ENCODE data around the gene TMEM117.

Gene TMEM117

DNA sequence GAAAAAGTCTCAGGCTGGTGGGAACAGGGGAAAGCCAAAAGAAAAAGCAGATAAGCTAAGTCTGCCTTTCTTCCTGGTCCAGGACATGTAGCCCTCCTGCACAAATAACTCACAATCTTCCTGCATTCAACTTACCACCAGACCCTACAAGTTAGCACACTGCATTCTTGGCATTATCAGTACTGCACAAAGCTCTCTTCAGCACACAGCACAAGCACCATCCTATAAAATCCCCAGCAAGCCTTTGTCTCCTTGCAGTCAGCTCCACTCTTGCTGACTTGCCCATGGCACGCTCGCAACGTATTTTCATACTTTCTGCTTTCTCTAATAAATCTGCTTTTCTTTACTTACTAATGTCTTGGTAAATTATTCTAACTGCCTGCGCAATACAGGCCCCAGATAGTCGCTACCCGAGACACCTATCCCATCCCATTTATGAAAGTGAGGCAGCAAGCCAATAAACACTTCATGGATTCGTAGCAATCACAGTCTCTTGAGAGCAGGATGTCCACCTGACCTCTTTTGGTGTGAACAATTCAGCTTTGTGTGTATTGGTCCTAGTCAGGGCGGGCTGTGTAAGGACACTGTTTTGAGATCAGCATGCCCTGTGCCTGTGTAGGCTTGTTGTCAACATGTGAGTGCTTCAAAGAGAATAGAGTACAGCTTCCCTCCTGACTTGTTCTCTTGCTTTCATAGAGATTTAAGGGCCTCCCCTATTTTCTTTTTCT is 49.0 kb downstream of the TMEM117 start:
- Histone ChIP-seq H3K36me3 (ENCODE audit: control insufficient read depth, insufficient read depth, low read length) (no peaks in the 10 kb centered on the region), H3K27me3 (ENCODE audit: control insufficient read depth, insufficient read depth, low read length) (no peaks in the 10 kb centered on the region), H3K27ac (ENCODE audit: low read depth, low read length) (no peak overlapping the region), H3K4me3 (ENCODE audit: low read depth, low read length) (no peak overlapping the region), H3K4me1 (ENCODE audit: control insufficient read depth, insufficient read depth, low read length) (peaks cover 5% of the 10 kb centered on the region), H3K9ac (ENCODE audit: low read length) (no peak overlapping the region), H3K9me3 (ENCODE audit: control insufficient read depth, insufficient read depth, low read depth, low read length) (no peaks in the 10 kb centered on the region)

DNA sequence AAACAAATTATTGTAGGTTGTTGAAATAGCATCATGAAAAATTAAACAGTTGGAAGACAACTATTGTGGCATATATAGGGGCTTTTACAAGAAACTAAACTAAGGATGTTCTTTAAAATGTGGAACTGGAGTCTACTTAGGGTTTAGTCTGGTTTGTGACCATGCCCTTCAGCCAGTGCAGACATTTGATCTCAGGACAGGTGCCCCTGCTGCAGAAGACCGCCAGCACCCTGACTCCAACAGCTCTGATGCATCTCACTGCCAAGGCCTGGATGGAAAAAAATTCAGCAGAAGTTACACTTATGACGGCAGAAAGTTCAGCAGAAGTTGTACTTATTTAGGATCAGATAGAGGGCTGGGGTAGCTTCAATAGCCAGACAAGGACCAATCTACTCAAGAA is 51.5 kb downstream of the TMEM117 start:
- Histone ChIP-seq H3K4me3 (ENCODE audit: low read depth, low read length) (no peak overlapping the region), H3K9ac (ENCODE audit: low read length) (no peak overlapping the region), H3K27ac (ENCODE audit: low read depth, low read length) (no peak overlapping the region), H3K36me3 (ENCODE audit: control insufficient read depth, insufficient read depth, low read length) (no peaks in the 10 kb centered on the region), H3K9me3 (ENCODE audit: control insufficient read depth, insufficient read depth, low read depth, low read length) (0 out of 2 replicates have a peak, but pooled peaks cover 5% of the 10 kb centered on the region), H3K27me3 (ENCODE audit: control insufficient read depth, insufficient read depth, low read length) (no peaks in the 10 kb centered on the region), H3K4me1 (ENCODE audit: control insufficient read depth, insufficient read depth, low read length) (peaks cover 5% of the 10 kb centered on the region)

DNA sequence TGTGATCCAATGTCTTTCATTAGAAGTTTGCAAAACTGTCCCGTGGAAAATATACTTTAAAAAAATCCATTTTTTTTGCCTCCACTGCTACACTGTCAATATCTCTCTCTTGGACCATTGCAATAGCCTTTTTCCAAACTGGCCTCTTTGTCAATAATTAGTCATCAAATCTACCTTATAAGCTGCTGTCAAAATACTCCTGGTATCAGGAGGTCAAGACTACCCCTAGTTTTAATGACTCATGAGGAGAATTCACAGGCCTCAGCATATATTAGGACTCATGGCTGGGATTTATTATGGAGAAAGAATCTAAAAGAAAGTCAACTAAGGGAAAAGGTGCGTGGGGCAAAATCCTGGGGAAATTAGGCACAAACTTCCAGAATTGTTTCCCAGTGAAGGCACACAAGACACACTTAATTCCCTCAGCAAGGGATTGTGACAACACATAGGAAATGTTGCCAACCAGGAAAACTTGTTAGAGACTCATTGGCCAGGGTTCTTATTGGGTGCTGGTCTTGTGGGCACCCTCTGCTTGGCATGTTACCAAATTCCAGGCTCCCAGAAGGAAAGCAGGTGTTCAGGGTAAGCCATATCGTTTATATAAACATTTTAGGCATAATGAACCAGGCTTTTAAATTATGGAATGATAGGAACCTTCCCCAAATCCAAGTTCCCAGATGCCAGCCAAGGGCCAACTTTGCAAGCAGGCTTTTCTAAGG is 56.1 kb downstream of the TMEM117 start:
- Histone ChIP-seq H3K9ac (ENCODE audit: low read length) (no peak overlapping the region), H3K9me3 (ENCODE audit: control insufficient read depth, insufficient read depth, low read depth, low read length) (0 out of 2 replicates have a peak, but pooled peaks cover 5% of the 10 kb centered on the region), H3K27ac (ENCODE audit: low read depth, low read length) (no peak overlapping the region), H3K4me1 (ENCODE audit: control insufficient read depth, insufficient read depth, low read length) (no peaks in the 10 kb centered on the region), H3K4me3 (ENCODE audit: low read depth, low read length) (no peak overlapping the region), H3K36me3 (ENCODE audit: control insufficient read depth, insufficient read depth, low read length) (no peaks in the 10 kb centered on the region), H3K27me3 (ENCODE audit: control insufficient read depth, insufficient read depth, low read length) (no peaks in the 10 kb centered on the region)

DNA sequence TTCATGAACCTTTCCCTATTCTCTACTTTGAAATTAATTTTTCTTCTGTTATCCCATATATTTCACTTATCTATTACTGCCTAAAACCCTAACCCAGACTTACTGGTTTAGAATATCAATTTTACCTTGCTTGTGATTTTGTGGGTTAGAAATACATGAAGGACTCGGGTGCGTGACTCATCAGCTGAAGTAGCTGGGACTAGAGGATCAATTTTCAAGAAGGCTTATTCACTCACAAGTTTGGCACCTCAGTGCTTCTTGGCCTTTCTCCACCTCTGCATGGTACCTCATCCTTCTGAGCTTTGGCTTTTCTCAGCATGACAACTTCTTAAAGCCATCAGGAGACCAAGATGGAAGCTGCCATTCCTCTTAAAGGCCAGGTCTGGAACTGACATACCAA is 57.8 kb downstream of the TMEM117 start:
- Histone ChIP-seq H3K27me3 (ENCODE audit: control insufficient read depth, insufficient read depth, low read length) (no peaks in the 10 kb centered on the region), H3K36me3 (ENCODE audit: control insufficient read depth, insufficient read depth, low read length) (no peaks in the 10 kb centered on the region), H3K4me1 (ENCODE audit: control insufficient read depth, insufficient read depth, low read length) (no peaks in the 10 kb centered on the region), H3K4me3 (ENCODE audit: low read depth, low read length) (no peak overlapping the region), H3K9ac (ENCODE audit: low read length) (no peak overlapping the region), H3K27ac (ENCODE audit: low read depth, low read length) (no peak overlapping the region), H3K9me3 (ENCODE audit: control insufficient read depth, insufficient read depth, low read depth, low read length) (0 out of 2 replicates have a peak, but pooled peaks cover 5% of the 10 kb centered on the region)

DNA sequence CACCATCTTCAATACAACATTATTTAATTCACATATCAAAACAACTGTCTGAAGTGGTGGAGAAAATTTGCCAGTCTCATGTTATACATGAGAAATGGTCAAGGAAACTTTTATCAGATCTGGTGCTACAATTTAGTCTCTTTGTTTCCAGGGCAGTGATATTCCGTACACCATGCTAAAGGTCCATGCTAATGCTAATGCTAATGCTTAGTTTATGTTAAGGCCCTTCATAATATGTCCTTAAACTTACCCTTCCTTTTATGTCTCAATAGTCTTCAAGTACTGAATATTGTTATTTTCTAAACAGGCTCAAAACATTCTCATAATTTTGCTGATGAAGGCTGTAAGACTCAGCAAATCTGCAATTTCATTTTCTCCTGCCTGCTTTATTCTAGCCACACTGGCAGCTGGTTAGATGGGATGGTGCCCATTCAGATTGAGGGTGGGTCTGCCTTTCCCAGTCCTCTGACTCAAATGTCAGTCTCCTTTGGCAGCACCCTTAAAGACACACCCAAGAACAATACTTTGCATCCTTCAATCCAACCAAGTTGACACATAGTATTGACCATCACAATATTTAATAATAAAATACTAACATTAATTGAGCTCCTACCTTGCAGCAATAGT is 59.8 kb downstream of the TMEM117 start:
- Histone ChIP-seq H3K27ac (ENCODE audit: low read depth, low read length) (no peak overlapping the region), H3K9me3 (ENCODE audit: control insufficient read depth, insufficient read depth, low read depth, low read length) (0 out of 2 replicates have a peak, but pooled peaks cover 5% of the 10 kb centered on the region), H3K36me3 (ENCODE audit: control insufficient read depth, insufficient read depth, low read length) (no peaks in the 10 kb centered on the region), H3K27me3 (ENCODE audit: control insufficient read depth, insufficient read depth, low read length) (no peaks in the 10 kb centered on the region), H3K4me3 (ENCODE audit: low read depth, low read length) (no peak overlapping the region), H3K4me1 (ENCODE audit: control insufficient read depth, insufficient read depth, low read length) (peaks cover 11% of the 10 kb centered on the region; the same call in 1 of the 2 replicates), H3K9ac (ENCODE audit: low read length) (no peak overlapping the region)

DNA sequence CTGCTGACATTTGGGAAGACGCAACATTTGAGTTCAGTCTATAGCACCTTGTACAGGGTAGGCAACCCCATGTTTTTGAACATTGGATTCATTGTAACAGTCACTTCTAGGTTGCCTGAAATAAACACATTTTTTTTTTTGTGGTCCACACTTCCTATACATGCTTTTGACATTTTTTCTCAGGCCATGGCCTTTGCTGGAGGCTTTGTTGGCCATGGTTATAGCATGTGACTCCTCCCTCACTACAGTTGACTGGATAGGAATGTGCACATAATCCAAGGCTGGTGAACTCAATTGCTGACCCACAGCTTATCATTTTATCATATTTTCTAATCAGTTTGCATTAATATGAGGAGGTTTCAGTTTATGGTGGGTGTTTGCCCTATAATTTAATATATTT is 60.6 kb downstream of the TMEM117 start:
- Histone ChIP-seq H3K27me3 (ENCODE audit: control insufficient read depth, insufficient read depth, low read length) (no peaks in the 10 kb centered on the region), H3K4me3 (ENCODE audit: low read depth, low read length) (no peak overlapping the region), H3K9ac (ENCODE audit: low read length) (no peak overlapping the region), H3K9me3 (ENCODE audit: control insufficient read depth, insufficient read depth, low read depth, low read length) (0 out of 2 replicates have a peak, but pooled peaks cover 5% of the 10 kb centered on the region), H3K4me1 (ENCODE audit: control insufficient read depth, insufficient read depth, low read length) (peaks cover 11% of the 10 kb centered on the region; the same call in 1 of the 2 replicates), H3K36me3 (ENCODE audit: control insufficient read depth, insufficient read depth, low read length) (no peaks in the 10 kb centered on the region), H3K27ac (ENCODE audit: low read depth, low read length) (no peak overlapping the region)

DNA sequence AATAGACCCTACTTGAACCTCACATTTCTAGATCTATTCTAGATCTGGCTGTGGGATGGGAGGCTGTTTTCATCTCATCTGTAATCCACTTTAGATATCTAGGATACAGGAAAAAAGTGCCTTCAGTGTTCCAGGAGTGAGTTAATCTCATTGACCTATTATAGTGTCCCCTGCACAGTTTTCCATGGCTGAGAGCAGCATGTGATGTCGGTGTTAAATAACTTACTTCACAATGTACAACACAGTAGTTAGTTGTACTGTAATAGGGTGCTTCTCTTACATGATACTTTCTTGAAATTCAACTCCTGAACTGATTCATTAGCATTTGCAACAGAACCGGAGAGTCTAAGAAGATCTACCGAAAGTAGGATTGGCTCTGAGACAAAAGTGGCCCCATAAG is 62.6 kb downstream of the TMEM117 start:
- Histone ChIP-seq H3K4me1 (ENCODE audit: control insufficient read depth, insufficient read depth, low read length) (peaks cover 11% of the 10 kb centered on the region; the same call in 1 of the 2 replicates), H3K27ac (ENCODE audit: low read depth, low read length) (no peak overlapping the region), H3K4me3 (ENCODE audit: low read depth, low read length) (no peak overlapping the region), H3K9ac (ENCODE audit: low read length) (no peak overlapping the region), H3K36me3 (ENCODE audit: control insufficient read depth, insufficient read depth, low read length) (no peaks in the 10 kb centered on the region), H3K27me3 (ENCODE audit: control insufficient read depth, insufficient read depth, low read length) (no peaks in the 10 kb centered on the region), H3K9me3 (ENCODE audit: control insufficient read depth, insufficient read depth, low read depth, low read length) (no peaks in the 10 kb centered on the region)

DNA sequence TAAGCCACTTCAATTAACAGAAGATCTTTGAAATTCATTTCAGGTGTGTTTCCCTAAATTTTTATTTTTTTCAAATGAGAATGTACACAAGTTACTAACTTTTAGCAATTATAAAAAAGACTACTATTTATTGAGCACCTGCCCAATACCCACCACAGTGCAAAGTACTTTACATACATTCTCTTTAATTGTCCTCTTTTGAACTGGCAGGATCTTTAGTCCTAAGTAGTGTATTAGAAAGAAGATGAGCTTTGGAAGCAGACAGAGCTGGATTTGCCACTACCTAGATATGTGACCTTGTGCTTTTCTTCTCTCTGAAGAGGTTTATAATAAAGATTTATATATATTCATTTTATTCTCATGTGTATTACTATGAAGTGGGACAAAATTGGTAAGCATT is 63.7 kb downstream of the TMEM117 start:
- H3K4me3 ChIP-seq (ENCODE audit: low read depth, low read length): no peak overlapping the region
- peaks cover 11% of the 10 kb centered on the region; the same call in 1 of the 2 replicates for H3K4me1 ChIP-seq (ENCODE audit: control insufficient read depth, insufficient read depth, low read length)
- no peak overlapping the region; the same call in 1 of the 2 replicates for H3K27ac ChIP-seq (ENCODE audit: low read depth, low read length)
- no peaks in the 10 kb centered on the region for H3K27me3 ChIP-seq (ENCODE audit: control insufficient read depth, insufficient read depth, low read length)
- H3K36me3 ChIP-seq (ENCODE audit: control insufficient read depth, insufficient read depth, low read length): no peaks in the 10 kb centered on the region
- H3K9ac ChIP-seq (ENCODE audit: low read length): no peak overlapping the region
- 0 out of 2 replicates have a peak, but pooled peaks cover under 1% of the 10 kb centered on the region for H3K9me3 ChIP-seq (ENCODE audit: control insufficient read depth, insufficient read depth, low read depth, low read length)

DNA sequence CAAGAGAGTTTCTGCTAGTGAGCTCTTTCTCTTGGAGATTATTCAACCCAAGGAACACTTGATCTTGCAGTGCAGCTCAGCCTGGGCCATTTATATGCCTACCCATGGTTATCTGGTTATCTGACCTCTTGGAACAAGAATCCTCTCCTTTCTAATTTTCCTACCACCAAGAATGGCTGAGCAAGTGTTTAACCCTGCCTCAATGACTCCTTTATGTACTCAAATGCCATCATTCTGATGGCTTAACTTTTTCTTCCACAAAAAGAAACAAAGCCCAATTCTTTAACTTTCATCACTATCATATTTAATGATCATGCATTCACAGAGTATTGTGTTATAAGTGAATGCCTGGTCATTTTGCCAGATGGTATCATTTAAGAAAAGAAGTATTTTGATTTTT is 67.8 kb downstream of the TMEM117 start:
- Histone ChIP-seq H3K4me1 (ENCODE audit: control insufficient read depth, insufficient read depth, low read length) (peaks cover 11% of the 10 kb centered on the region; the same call in 1 of the 2 replicates), H3K4me3 (ENCODE audit: low read depth, low read length) (no peak overlapping the region), H3K36me3 (ENCODE audit: control insufficient read depth, insufficient read depth, low read length) (no peaks in the 10 kb centered on the region), H3K9me3 (ENCODE audit: control insufficient read depth, insufficient read depth, low read depth, low read length) (peaks cover 6% of the 10 kb centered on the region; the same call in 1 of the 2 replicates), H3K27ac (ENCODE audit: low read depth, low read length) (no peak overlapping the region), H3K27me3 (ENCODE audit: control insufficient read depth, insufficient read depth, low read length) (no peaks in the 10 kb centered on the region), H3K9ac (ENCODE audit: low read length) (no peak overlapping the region)

DNA sequence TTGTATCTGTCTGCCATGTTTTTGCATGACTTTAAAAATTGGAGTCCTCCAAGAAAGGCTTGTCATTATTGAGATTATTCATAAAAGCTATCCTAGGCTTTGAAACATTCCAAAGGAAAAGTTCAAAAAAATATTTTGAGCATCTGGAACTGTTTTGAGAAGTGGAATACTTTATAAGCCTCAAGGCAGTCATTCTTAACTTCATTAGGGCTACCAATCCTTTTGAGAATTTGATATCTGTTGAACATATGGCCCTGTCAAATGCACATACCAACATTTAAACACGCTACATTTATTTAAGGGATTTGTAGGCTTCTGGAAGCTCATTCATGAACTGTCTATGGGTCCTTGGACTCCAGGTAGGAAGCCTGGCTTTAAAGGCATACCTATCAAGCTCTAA is 77.0 kb downstream of the TMEM117 start:
- Histone ChIP-seq H3K9ac (ENCODE audit: low read length) (no peak overlapping the region), H3K4me1 (ENCODE audit: control insufficient read depth, insufficient read depth, low read length) (peaks cover 8% of the 10 kb centered on the region; the same call in 1 of the 2 replicates), H3K4me3 (ENCODE audit: low read depth, low read length) (no peak overlapping the region), H3K27me3 (ENCODE audit: control insufficient read depth, insufficient read depth, low read length) (no peaks in the 10 kb centered on the region), H3K27ac (ENCODE audit: low read depth, low read length) (no peak overlapping the region), H3K9me3 (ENCODE audit: control insufficient read depth, insufficient read depth, low read depth, low read length) (no peaks in the 10 kb centered on the region), H3K36me3 (ENCODE audit: control insufficient read depth, insufficient read depth, low read length) (no peaks in the 10 kb centered on the region)

DNA sequence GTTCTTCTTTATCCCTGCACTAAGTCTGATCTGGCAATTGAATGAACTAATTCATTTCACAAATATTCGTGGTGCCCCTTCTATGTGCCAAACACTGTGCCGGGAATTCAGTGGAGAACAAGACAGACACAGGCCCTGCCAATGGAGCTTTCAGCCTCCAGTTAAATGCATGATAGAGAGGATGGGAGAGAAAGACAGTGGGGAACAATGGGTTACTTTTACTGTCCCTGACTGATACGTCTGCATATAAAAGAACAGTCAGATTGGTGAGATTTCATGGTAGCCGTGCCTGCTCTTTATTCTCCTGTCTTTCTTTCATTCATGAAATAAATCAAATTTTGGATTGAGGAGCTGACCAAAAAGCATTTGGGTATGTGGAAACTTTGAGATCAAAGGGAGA is 78.5 kb downstream of the TMEM117 start:
- H3K4me3 ChIP-seq (ENCODE audit: low read depth, low read length): no peak overlapping the region
- no peak overlapping the region for H3K27ac ChIP-seq (ENCODE audit: low read depth, low read length)
- H3K9ac ChIP-seq (ENCODE audit: low read length): no peak overlapping the region
- H3K9me3 ChIP-seq (ENCODE audit: control insufficient read depth, insufficient read depth, low read depth, low read length): no peaks in the 10 kb centered on the region
- no peaks in the 10 kb centered on the region for H3K27me3 ChIP-seq (ENCODE audit: control insufficient read depth, insufficient read depth, low read length)
- peaks cover 8% of the 10 kb centered on the region; the same call in 1 of the 2 replicates for H3K4me1 ChIP-seq (ENCODE audit: control insufficient read depth, insufficient read depth, low read length)
- no peaks in the 10 kb centered on the region for H3K36me3 ChIP-seq (ENCODE audit: control insufficient read depth, insufficient read depth, low read length)
